ENCODE data around the gene DUOX1.

DNA sequence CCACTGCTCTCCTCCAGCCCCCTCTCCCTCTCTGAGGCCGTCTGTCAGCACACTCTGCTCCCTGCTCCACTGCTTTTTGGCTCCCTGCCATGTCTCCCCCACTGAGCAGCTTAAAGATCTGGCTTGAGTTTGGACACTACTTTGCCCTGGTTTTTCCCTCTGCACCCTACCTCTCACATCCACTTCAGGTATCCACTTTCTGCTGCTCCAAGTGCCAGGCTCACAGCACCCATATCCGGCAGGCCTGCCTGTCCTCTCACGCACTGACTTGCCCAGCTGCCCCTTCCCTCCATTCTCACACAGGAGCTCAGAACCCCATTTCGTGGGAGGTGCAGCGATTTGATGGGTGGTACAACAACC lies 3.7 kb downstream of the DUOX1 start:
- TF ChIP-seq CTCF (conservative IDR thresholded peaks at IDR 0.05; ENCODE audit: low read length), result no peak
- TF ChIP-seq EZH2phosphoT487 (IDR thresholded peaks at IDR 0.05; ENCODE audit: borderline replicate concordance), result no peak
